Neural progenitor cell (in vitro differentiated cells): ENCODE measurements around the gene UBAP1L. TPM values are rescaled to one million over a fixed set of nuclear protein-coding genes. Genes with fewer than 3 reads are reported as not detected.

Source experiments
- DNase-seq: peaks from one replicate; pipeline ENCODE4 v3.0.0-alpha.2; 2016; ENCODE audit warnings: low spot score
- H2AFZ ChIP-seq: fragments of 200-600 bp; sonication (generic); replicated peaks from 2 replicates; pipeline ENCODE4 v1.6.1; 2016; ENCODE audit warnings: antibody characterized with exemption
- H3F3A ChIP-seq: fragments of 200-600 bp; sonication (generic); 2 replicates; pipeline ENCODE4 v1.6.1; 2016; ENCODE audit warnings: antibody characterized with exemption, low read depth
- H3K27ac ChIP-seq: fragments of 200-600 bp; sonication (generic); 2 replicates; pipeline ENCODE4 v1.5.1; 2016; ENCODE audit warnings: mild to moderate bottlenecking
- H3K27me3 ChIP-seq: fragments of 200-600 bp; sonication (generic); 2 replicates; pipeline ENCODE4 v1.6.1; 2016; ENCODE audit warnings: mild to moderate bottlenecking, moderate library complexity
- H3K36me3 ChIP-seq: fragments of 200-600 bp; sonication (generic); 2 replicates; pipeline ENCODE4 v1.5.1; 2016
- H3K4me1 ChIP-seq: fragments of 200-600 bp; sonication (generic); 2 replicates; pipeline ENCODE4 v1.6.1; 2016; ENCODE audit warnings: mixed run types
- H3K4me2 ChIP-seq: fragments of 200-600 bp; sonication (generic); 2 replicates; pipeline ENCODE4 v1.6.1; 2016
- H3K4me3 ChIP-seq: fragments of 200-600 bp; sonication (generic); 2 replicates; pipeline ENCODE4 v1.5.1; 2016
- H3K79me2 ChIP-seq: fragments of 200-600 bp; sonication (generic); 2 replicates; pipeline ENCODE4 v1.6.1; 2016; ENCODE audit warnings: low read depth
- H3K9ac ChIP-seq: fragments of 200-600 bp; sonication (generic); 2 replicates; pipeline ENCODE4 v1.6.1; 2016
- H3K9me3 ChIP-seq: fragments of 200-600 bp; sonication (generic); 2 replicates; pipeline ENCODE4 v1.5.1; 2016; ENCODE audit warnings: low read depth
- H4K20me1 ChIP-seq: fragments of 200-600 bp; sonication (generic); 2 replicates; pipeline ENCODE4 v1.6.1; 2016; ENCODE audit warnings: low read depth
- H3K27ac Mint-ChIP-seq: 3 replicates; pipeline ENCODE4 v1.8.0; 2021; ENCODE audit warnings: mixed read lengths
- H3K27me3 Mint-ChIP-seq: 2 replicates; pipeline ENCODE4 v1.8.0; 2022; ENCODE audit warnings: low read depth, mild to moderate bottlenecking, inconsistent platforms, moderate library complexity, mixed read lengths; ENCODE audit not compliant: insufficient read depth
- H3K36me3 Mint-ChIP-seq: 3 replicates; pipeline ENCODE4 v1.8.0; 2021; ENCODE audit warnings: mixed read lengths
- H3K4me1 Mint-ChIP-seq: 3 replicates; pipeline ENCODE4 v1.8.0; 2021; ENCODE audit warnings: mixed read lengths
- H3K4me3 Mint-ChIP-seq: 3 replicates; pipeline ENCODE4 v1.8.0; 2021; ENCODE audit warnings: mild to moderate bottlenecking, moderate library complexity, mixed read lengths
- H3K9me3 Mint-ChIP-seq: 3 replicates; pipeline ENCODE4 v1.8.0; 2020; ENCODE audit warnings: mixed read lengths
- CTCF ChIP-seq: fragments of 200-600 bp; sonication (generic); IDR thresholded peaks from 2 replicates; pipeline ENCODE4 v1.5.1; 2017; ENCODE audit warnings: antibody characterized with exemption, mild to moderate bottlenecking
- EZH2 ChIP-seq: fragments of 200-600 bp; sonication (generic); IDR thresholded peaks from 2 replicates; pipeline ENCODE4 v1.6.1; 2017; ENCODE audit warnings: antibody characterized with exemption, mild to moderate bottlenecking, moderate library complexity
- EZH2phosphoT487 ChIP-seq: fragments of 200-600 bp; sonication (generic); IDR thresholded peaks from 2 replicates; pipeline ENCODE4 v1.6.1; 2017; ENCODE audit warnings: antibody characterized with exemption
- total RNA-seq: library from RNA; depleted of rRNA; stranded (reverse); fragments of >200 nt; gene quantifications from 2 replicates; pipeline ENCODE4 v1.2.3, GENCODE V29; 2015; ENCODE audit warnings: low replicate concordance

The UBAP1L gene
- total RNA-seq, 1 donor from 2014 or later, result 0.39 TPM

- Histone ChIP-seq H3K79me2 (no peaks in the 10 kb centered on the region), H3K4me3 (no peak overlapping the region), H3K9ac (no peak overlapping the region), H3K9me3 (no peaks in the 10 kb centered on the region), H4K20me1 (peaks cover 38% of the 10 kb centered on the region), H3K36me3 (no peaks in the 10 kb centered on the region), H3K27me3 (peaks cover 46% of the 10 kb centered on the region), H2AFZ (no peak overlapping the region), H3F3A (peaks cover 45% of the 10 kb centered on the region), H3K4me2 (no peak overlapping the region), H3K27ac (no peak overlapping the region), H3K4me1 (peaks cover 59% of the 10 kb centered on the region)
- no peak for TF ChIP-seq EZH2
- no peak for TF ChIP-seq CTCF
- no peak for TF ChIP-seq EZH2phosphoT487
- H3K27me3 Mint-ChIP-seq, result peaks cover 20% of the 10 kb centered on the region
- no peaks in the 10 kb centered on the region for H3K9me3 Mint-ChIP-seq
- no peaks in the 10 kb centered on the region for H3K36me3 Mint-ChIP-seq
- DNase-seq, result no peak
- H3K4me1 Mint-ChIP-seq, result peaks cover 63% of the 10 kb centered on the region
- H3K27ac Mint-ChIP-seq, result no peak overlapping the region
- no peak overlapping the region for H3K4me3 Mint-ChIP-seq
Measured at GRCh38 chr15:65086680-65087111, 28.3 kb downstream of the UBAP1L start.

- Histone ChIP-seq H3K4me3 (no peak overlapping the region), H3K27ac (no peak overlapping the region), H3K4me1 (peaks cover 65% of the 10 kb centered on the region), H3F3A (peaks cover 51% of the 10 kb centered on the region), H3K27me3 (peaks cover 52% of the 10 kb centered on the region), H4K20me1 (peaks cover 42% of the 10 kb centered on the region), H3K36me3 (no peaks in the 10 kb centered on the region), H3K79me2 (no peaks in the 10 kb centered on the region), H3K9ac (no peak overlapping the region), H2AFZ (no peak overlapping the region), H3K9me3 (no peaks in the 10 kb centered on the region), H3K4me2 (no peak overlapping the region)
- peaks cover 20% of the 10 kb centered on the region for H3K27me3 Mint-ChIP-seq
- no peaks in the 10 kb centered on the region for H3K9me3 Mint-ChIP-seq
- DNase-seq, result peak; percentile 71
- H3K4me3 Mint-ChIP-seq, result peak overlapping the region; percentile 8
- peak overlapping the region; percentile 46 for H3K27ac Mint-ChIP-seq
- H3K36me3 Mint-ChIP-seq, result no peaks in the 10 kb centered on the region
- TF ChIP-seq EZH2, result no peak
- TF ChIP-seq CTCF, result peak; percentile 66
- peaks cover 69% of the 10 kb centered on the region for H3K4me1 Mint-ChIP-seq
Measured at GRCh38 chr15:65085990-65086679, 28.9 kb downstream of the UBAP1L start.

- DNase-seq, result no peak
- H3F3A ChIP-seq, result peaks cover 58% of the 10 kb centered on the region
- TF ChIP-seq CTCF, result no peak
- no peak for TF ChIP-seq EZH2phosphoT487
- TF ChIP-seq EZH2, result no peak
- no peak overlapping the region for H3K27ac ChIP-seq
- no peak overlapping the region for H3K4me3 ChIP-seq
- H3K27me3 ChIP-seq, result peaks cover 60% of the 10 kb centered on the region
- no peaks in the 10 kb centered on the region for H3K79me2 ChIP-seq
- no peak overlapping the region for H2AFZ ChIP-seq
- Mint-ChIP-seq H3K4me3 (no peak overlapping the region), H3K27me3 (peaks cover 25% of the 10 kb centered on the region), H3K9me3 (no peaks in the 10 kb centered on the region), H3K4me1 (peaks cover 75% of the 10 kb centered on the region), H3K36me3 (no peaks in the 10 kb centered on the region), H3K27ac (peak overlapping the region; percentile 86)
- no peaks in the 10 kb centered on the region for H3K36me3 ChIP-seq
- peaks cover 70% of the 10 kb centered on the region for H3K4me1 ChIP-seq
- H3K4me2 ChIP-seq, result no peak overlapping the region
- no peak overlapping the region for H3K9ac ChIP-seq
- H3K9me3 ChIP-seq, result no peaks in the 10 kb centered on the region
- H4K20me1 ChIP-seq, result peaks cover 42% of the 10 kb centered on the region
Measured at GRCh38 chr15:65085207-65085753, 29.7 kb downstream of the UBAP1L start.
